ENCODE data around the gene FAM216B.

DNA sequence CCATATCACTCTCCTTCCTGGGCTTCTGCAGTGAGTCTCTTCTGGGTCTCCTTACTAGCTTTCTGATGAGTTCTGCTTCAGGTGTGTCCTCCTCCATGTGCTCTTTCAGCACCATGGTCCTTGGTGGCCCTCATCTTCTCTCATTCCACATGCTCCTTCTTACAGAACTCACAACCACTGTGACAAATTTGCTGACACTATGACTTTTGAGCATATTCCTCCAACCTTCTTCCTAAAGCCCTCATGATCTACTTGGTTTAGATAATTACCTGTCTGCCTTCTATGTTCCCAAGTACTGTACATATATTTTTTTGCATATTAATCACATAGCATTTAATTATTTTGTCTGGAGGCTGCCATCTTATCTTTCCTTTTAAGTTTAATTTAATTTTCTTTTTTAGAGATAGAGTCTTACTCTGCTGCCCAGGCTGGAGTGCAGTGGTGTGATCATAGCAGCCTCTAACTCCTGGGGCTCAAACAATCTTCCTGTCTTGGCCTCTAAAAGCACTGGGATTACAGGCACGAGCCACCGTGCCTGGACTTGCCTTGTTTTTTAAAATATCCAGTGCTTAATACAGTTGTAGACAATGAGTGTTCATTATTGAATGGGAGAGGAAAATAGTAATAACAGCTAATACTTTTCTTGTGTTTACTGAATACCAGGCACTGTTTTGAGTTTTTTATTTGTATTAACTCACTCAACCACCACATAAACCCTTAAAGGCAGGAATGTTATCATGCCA lies 23.5 kb upstream of the FAM216B start:
- TF ChIP-seq, protein P1, sequence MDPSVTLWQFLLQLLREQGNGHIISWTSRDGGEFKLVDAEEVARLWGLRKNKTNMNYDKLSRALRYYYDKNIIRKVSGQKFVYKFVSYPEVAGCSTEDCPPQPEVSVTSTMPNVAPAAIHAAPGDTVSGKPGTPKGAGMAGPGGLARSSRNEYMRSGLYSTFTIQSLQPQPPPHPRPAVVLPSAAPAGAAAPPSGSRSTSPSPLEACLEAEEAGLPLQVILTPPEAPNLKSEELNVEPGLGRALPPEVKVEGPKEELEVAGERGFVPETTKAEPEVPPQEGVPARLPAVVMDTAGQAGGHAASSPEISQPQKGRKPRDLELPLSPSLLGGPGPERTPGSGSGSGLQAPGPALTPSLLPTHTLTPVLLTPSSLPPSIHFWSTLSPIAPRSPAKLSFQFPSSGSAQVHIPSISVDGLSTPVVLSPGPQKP (IDR thresholded peaks at IDR 0.05; ENCODE audit: low read depth, low read length) = no peak
- no peak for TF ChIP-seq CREM (IDR thresholded peaks at IDR 0.05; ENCODE audit: low read depth)
- TF ChIP-seq NR2C2 (IDR thresholded peaks at IDR 0.05; ENCODE audit: borderline replicate concordance, control insufficient read depth, insufficient read length, low read depth) = no peak
- TF ChIP-seq, protein P2, sequence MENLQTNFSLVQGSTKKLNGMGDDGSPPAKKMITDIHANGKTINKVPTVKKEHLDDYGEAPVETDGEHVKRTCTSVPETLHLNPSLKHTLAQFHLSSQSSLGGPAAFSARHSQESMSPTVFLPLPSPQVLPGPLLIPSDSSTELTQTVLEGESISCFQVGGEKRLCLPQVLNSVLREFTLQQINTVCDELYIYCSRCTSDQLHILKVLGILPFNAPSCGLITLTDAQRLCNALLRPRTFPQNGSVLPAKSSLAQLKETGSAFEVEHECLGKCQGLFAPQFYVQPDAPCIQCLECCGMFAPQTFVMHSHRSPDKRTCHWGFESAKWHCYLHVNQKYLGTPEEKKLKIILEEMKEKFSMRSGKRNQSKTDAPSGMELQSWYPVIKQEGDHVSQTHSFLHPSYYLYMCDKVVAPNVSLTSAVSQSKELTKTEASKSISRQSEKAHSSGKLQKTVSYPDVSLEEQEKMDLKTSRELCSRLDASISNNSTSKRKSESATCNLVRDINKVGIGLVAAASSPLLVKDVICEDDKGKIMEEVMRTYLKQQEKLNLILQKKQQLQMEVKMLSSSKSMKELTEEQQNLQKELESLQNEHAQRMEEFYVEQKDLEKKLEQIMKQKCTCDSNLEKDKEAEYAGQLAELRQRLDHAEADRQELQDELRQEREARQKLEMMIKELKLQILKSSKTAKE (IDR thresholded peaks at IDR 0.05; ENCODE audit: low read depth, poor library complexity, severe bottlenecking) = no peak
- TF ChIP-seq DPF2 (IDR thresholded peaks at IDR 0.05) = no peak

Data from GM12878 (cell line).